Mesenchymal stem cell (in vitro differentiated cells and primary cell): ENCODE measurements around the gene RASSF1.
A peak's percentile ranks its signal among the peaks of the same experiment; 100 is the strongest.

Experiments
- DNase-seq: peaks from one replicate; pipeline ENCODE4 v3.0.0-alpha.2; 2013
- H2AFZ ChIP-seq: one replicate; pipeline ENCODE4 v1.6.1; 2013; ENCODE audit warnings: low read depth, mild to moderate bottlenecking, control low read depth, inconsistent platforms, low read length, moderate library complexity
- H2AK5ac ChIP-seq: 2 replicates; pipeline ENCODE4 v1.6.1; 2013; ENCODE audit warnings: low read length, moderate library complexity, mild to moderate bottlenecking, inconsistent platforms; ENCODE audit not compliant: severe bottlenecking
- H2BK120ac ChIP-seq: one replicate; pipeline ENCODE4 v1.6.1; 2013; ENCODE audit warnings: low read depth, mild to moderate bottlenecking, inconsistent platforms, low read length, moderate library complexity
- H2BK12ac ChIP-seq, 2 experiments: one replicate each; pipeline ENCODE4 v1.6.1; 2013; ENCODE audit warnings: inconsistent platforms in 2 of 2, low read length in 2 of 2, mild to moderate bottlenecking in 2 of 2, moderate library complexity in 2 of 2, control low read depth in 1 of 2
- H2BK15ac ChIP-seq: one replicate; pipeline ENCODE4 v1.6.1; 2013; ENCODE audit warnings: mild to moderate bottlenecking, low read depth, inconsistent platforms; ENCODE audit not compliant: poor library complexity, severe bottlenecking
- H2BK5ac ChIP-seq: 2 replicates; pipeline ENCODE4 v1.6.1; 2013; ENCODE audit warnings: low read depth, mild to moderate bottlenecking, low read length, control low read depth, inconsistent platforms; ENCODE audit not compliant: poor library complexity, severe bottlenecking
- H3K14ac ChIP-seq, 2 experiments: one replicate each; pipeline ENCODE4 v1.6.1; 2013; ENCODE audit warnings: inconsistent platforms in 2 of 2, low read length in 2 of 2, control low read depth in 1 of 2, mild to moderate bottlenecking in 1 of 2, moderate library complexity in 1 of 2
- H3K18ac ChIP-seq, 2 experiments: one replicate each; pipeline ENCODE4 v1.6.1; 2013; ENCODE audit warnings: inconsistent platforms in 2 of 2, low read length in 2 of 2, control low read depth in 1 of 2, low read depth in 1 of 2, mild to moderate bottlenecking in 1 of 2
- H3K23ac ChIP-seq, 2 experiments: one replicate each; pipeline ENCODE4 v1.6.1; 2013; ENCODE audit warnings: inconsistent platforms in 2 of 2, low read length in 2 of 2, mild to moderate bottlenecking in 2 of 2, moderate library complexity in 2 of 2, control low read depth in 1 of 2
- H3K27ac ChIP-seq: 2 replicates; pipeline ENCODE4 v1.5.1; 2013; ENCODE audit warnings: mild to moderate bottlenecking, moderate library complexity, low read length, control low read depth, inconsistent platforms; ENCODE audit not compliant: poor library complexity, severe bottlenecking
- H3K27me3 ChIP-seq, 2 experiments: 2 replicates each; pipeline versions ENCODE4 v1.6.1 to v1.7.0; 2013; ENCODE audit warnings: low read length in 2 of 2, mild to moderate bottlenecking in 2 of 2, moderate library complexity in 2 of 2, control low read depth in 1 of 2, inconsistent platforms in 1 of 2; ENCODE audit not compliant: control insufficient read depth in 1 of 2, insufficient read depth in 1 of 2
- H3K36me3 ChIP-seq, 2 experiments: 2 replicates each; pipeline versions ENCODE4 v1.6.1 to v1.7.0; 2013; ENCODE audit warnings: low read length in 2 of 2, control low read depth in 1 of 2, inconsistent platforms in 1 of 2, low read depth in 1 of 2, mild to moderate bottlenecking in 1 of 2; ENCODE audit not compliant: insufficient read depth in 2 of 2, control insufficient read depth in 1 of 2
- H3K4ac ChIP-seq, 2 experiments: one replicate each; pipeline ENCODE4 v1.6.1; 2013; ENCODE audit warnings: inconsistent platforms in 2 of 2, low read length in 2 of 2, mild to moderate bottlenecking in 2 of 2, moderate library complexity in 2 of 2, control low read depth in 1 of 2, low read depth in 1 of 2
- H3K4me1 ChIP-seq: 2 replicates; pipeline ENCODE4 v1.6.1; 2013; ENCODE audit warnings: low read depth, low read length, control low read depth; ENCODE audit not compliant: control insufficient read depth, insufficient read depth
- H3K4me2 ChIP-seq: 2 replicates; pipeline ENCODE4 v1.6.1; 2013; ENCODE audit warnings: low read length, mild to moderate bottlenecking, inconsistent platforms; ENCODE audit not compliant: poor library complexity, severe bottlenecking
- H3K4me3 ChIP-seq, 2 experiments: 2 replicates each; pipeline versions ENCODE4 v1.5.1 to v1.7.0; 2013; ENCODE audit warnings: low read length in 2 of 2, mild to moderate bottlenecking in 2 of 2, control low read depth in 1 of 2, low read depth in 1 of 2; ENCODE audit not compliant: insufficient read depth in 1 of 2
- H3K79me1 ChIP-seq: replicated peaks from 2 replicates; pipeline ENCODE4 v1.6.1; 2013; ENCODE audit warnings: mild to moderate bottlenecking, control low read depth, low read length, inconsistent platforms; ENCODE audit not compliant: poor library complexity, severe bottlenecking
- H3K9ac ChIP-seq: 2 replicates; pipeline ENCODE4 v1.7.0; 2013; ENCODE audit warnings: mild to moderate bottlenecking, low read length, moderate library complexity
- H3K9me3 ChIP-seq: 2 replicates; pipeline ENCODE4 v1.7.0; 2013; ENCODE audit warnings: mild to moderate bottlenecking, low read length; ENCODE audit not compliant: control insufficient read depth
- H4K8ac ChIP-seq: one replicate; pipeline ENCODE4 v1.6.1; 2013; ENCODE audit warnings: inconsistent platforms, mild to moderate bottlenecking, low read length, moderate library complexity
- H4K91ac ChIP-seq: one replicate; pipeline ENCODE4 v1.6.1; 2013; ENCODE audit warnings: mild to moderate bottlenecking, low read length, inconsistent platforms
- WGBS: methylation state at CpG from one replicate; pipeline ENCODE4 v1.1.7; 2013; ENCODE audit warnings: mixed read lengths; 5-methylcytosine and 5-hydroxymethylcytosine counted together

RASSF1 gene

DNA sequence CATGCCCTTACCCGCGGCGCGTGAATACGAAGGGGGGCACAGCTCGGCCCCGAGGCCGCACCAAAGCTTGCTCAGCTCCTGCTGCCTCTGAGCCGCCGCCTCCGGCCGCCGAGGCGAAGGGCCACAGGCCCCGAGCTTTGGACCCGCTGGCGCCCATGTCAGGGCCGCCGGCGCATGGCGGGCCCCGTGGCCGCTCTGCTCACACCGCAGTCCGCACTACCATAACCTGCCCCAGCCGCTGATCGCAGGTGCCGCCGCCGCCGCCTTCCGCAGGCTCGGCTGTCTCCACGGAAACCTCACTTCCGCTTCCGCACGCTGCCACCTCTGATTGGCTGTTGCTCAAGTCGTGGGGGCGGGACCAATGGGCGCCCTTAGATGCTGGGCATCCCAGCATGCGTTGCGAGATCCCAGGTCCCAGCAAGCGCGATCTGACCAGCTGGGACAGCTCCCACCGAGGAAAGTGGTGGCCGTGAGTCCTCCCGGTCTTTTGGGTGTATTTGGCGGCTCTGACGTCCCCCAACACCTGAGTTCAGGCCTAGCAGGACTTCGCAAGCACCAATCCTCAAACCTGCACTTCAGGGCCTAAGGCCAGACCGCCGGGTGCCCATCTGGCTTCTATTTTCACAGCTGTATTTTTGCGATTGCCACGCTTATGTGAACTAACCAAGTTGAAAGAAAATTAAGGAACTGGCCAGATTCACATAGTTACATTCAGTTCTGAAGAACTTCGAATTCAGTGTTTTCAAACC, 12.5 kb downstream of the RASSF1 start, which contains the start of gene TUSC2:
TUSC2 (minus strand) TSS at position 281 of the 749 bp plus-strand sequence; CDS start at position 157, 124 bp downstream.
- peak within 1 kb of the TSS; percentile 96 for H3K9ac ChIP-seq
- H3K14ac ChIP-seq, result peak within 1 kb of the TSS in 1 of 2 experiments; percentile 71
- H2BK12ac ChIP-seq, result no peak within 1 kb of the TSS
- 6% methylated on average over 55 of the region's 55 CpGs for WGBS
- H2AK5ac ChIP-seq, result no peak within 1 kb of the TSS
- no peak within 1 kb of the TSS for H3K18ac ChIP-seq
- no peak within 1 kb of the TSS for H4K91ac ChIP-seq
- H3K36me3 ChIP-seq, result peaks cover 50 to 63% of the 10 kb centered on the region in 2 experiments
- H3K4me1 ChIP-seq, result peaks cover 13% of the 10 kb centered on the region
- no peaks in the 10 kb centered on the region for H3K9me3 ChIP-seq
- peak within 1 kb of the TSS; percentile 82 for H3K4me2 ChIP-seq
- peak within 1 kb of the TSS; percentile 64 for H4K8ac ChIP-seq
- H3K23ac ChIP-seq, result no peak within 1 kb of the TSS
- H2BK5ac ChIP-seq, result no peak within 1 kb of the TSS
- H3K27ac ChIP-seq, result peak within 1 kb of the TSS; percentile 80
- peak within 1 kb of the TSS; percentile 55 for H2AFZ ChIP-seq
- peak within 1 kb of the TSS; percentile 84 to 94 for H3K4me3 ChIP-seq
- H3K27me3 ChIP-seq, result no peaks in the 10 kb centered on the region
- peak; percentile 97 for DNase-seq
- H3K4ac ChIP-seq, result peak within 1 kb of the TSS; percentile 38 to 70
- peaks cover 32% of the 10 kb centered on the region for H3K79me1 ChIP-seq
- no peak within 1 kb of the TSS for H2BK120ac ChIP-seq
- no peak within 1 kb of the TSS for H2BK15ac ChIP-seq

GRCh38 chr3:50327129-50327528, 13.5 kb downstream of the RASSF1 start:
- H2BK120ac ChIP-seq, result no peak overlapping the region
- H2BK12ac ChIP-seq, result no peak overlapping the region
- no peak overlapping the region for H3K27ac ChIP-seq
- peaks cover 47 to 59% of the 10 kb centered on the region in 2 experiments for H3K36me3 ChIP-seq
- peak overlapping the region in 1 of 2 experiments; percentile 47 for H3K4ac ChIP-seq
- H3K9me3 ChIP-seq, result no peaks in the 10 kb centered on the region
- peak overlapping the region; percentile 82 for H3K4me2 ChIP-seq
- peak overlapping the region; percentile 30 to 94 for H3K4me3 ChIP-seq
- H4K91ac ChIP-seq, result no peak overlapping the region
- no peak overlapping the region for H4K8ac ChIP-seq
- no peak overlapping the region for H3K23ac ChIP-seq
- no peak overlapping the region for H3K14ac ChIP-seq
- no peaks in the 10 kb centered on the region for H3K27me3 ChIP-seq
- H2AFZ ChIP-seq, result no peak overlapping the region
- no peak overlapping the region for H2BK5ac ChIP-seq
- peaks cover 21% of the 10 kb centered on the region for H3K4me1 ChIP-seq
- H2BK15ac ChIP-seq, result no peak overlapping the region
- 81% methylated on average over 4 of the region's 4 CpGs for WGBS
- H3K9ac ChIP-seq, result peak overlapping the region; percentile 96
- H2AK5ac ChIP-seq, result no peak overlapping the region
- DNase-seq, result no peak
- H3K18ac ChIP-seq, result no peak overlapping the region
- peaks cover 32% of the 10 kb centered on the region for H3K79me1 ChIP-seq

DNA sequence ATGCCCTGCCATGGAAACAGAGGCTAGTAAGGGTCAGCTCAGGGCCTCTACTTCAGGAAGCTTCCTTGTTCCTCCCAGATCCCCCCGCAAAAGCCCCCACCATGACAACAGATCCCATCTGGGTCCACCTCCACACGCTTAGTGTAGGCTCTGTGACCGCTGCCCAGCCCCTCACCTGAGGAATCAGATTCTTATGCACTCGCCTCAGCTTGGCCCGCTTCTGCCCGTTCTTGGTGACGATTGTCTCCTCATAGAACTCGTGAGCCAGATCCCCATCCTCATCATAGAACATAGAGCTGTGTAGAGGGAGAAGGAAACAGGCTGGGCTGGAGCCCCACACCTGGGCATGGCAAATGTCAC, 14.5 kb downstream of the RASSF1 start:
- H2BK5ac ChIP-seq, result no peak overlapping the region
- no peak overlapping the region for H2AFZ ChIP-seq
- no peak overlapping the region for H3K4ac ChIP-seq
- no peak overlapping the region for H3K23ac ChIP-seq
- peaks cover 26% of the 10 kb centered on the region for H3K79me1 ChIP-seq
- no peak overlapping the region for H3K14ac ChIP-seq
- no peak overlapping the region for H3K27ac ChIP-seq
- H3K18ac ChIP-seq, result no peak overlapping the region
- no peak overlapping the region for H4K91ac ChIP-seq
- DNase-seq, result no peak
- H3K36me3 ChIP-seq, result peaks cover 38 to 49% of the 10 kb centered on the region in 2 experiments
- WGBS, result 100% methylated on average over 7 of the region's 8 CpGs
- no peaks in the 10 kb centered on the region for H3K9me3 ChIP-seq
- peak overlapping the region; percentile 18 for H3K9ac ChIP-seq
- H3K4me2 ChIP-seq, result no peak overlapping the region
- no peak overlapping the region for H2BK12ac ChIP-seq
- H3K4me3 ChIP-seq, result no peak overlapping the region
- H2AK5ac ChIP-seq, result no peak overlapping the region
- H3K27me3 ChIP-seq, result no peaks in the 10 kb centered on the region
- peaks cover 25% of the 10 kb centered on the region for H3K4me1 ChIP-seq
- H2BK15ac ChIP-seq, result no peak overlapping the region
- no peak overlapping the region for H4K8ac ChIP-seq
- no peak overlapping the region for H2BK120ac ChIP-seq

GRCh38 chr3:50325497-50326181, 15.0 kb downstream of the RASSF1 start:
- H2BK120ac ChIP-seq, result no peak overlapping the region
- no peak overlapping the region for H4K8ac ChIP-seq
- DNase-seq, result no peak
- H3K18ac ChIP-seq, result no peak overlapping the region
- H2AK5ac ChIP-seq, result no peak overlapping the region
- H2BK12ac ChIP-seq, result no peak overlapping the region
- H3K23ac ChIP-seq, result no peak overlapping the region
- no peaks in the 10 kb centered on the region for H3K9me3 ChIP-seq
- no peak overlapping the region for H3K4me2 ChIP-seq
- no peak overlapping the region for H2BK5ac ChIP-seq
- peak overlapping the region; percentile 18 for H3K9ac ChIP-seq
- peaks cover 22% of the 10 kb centered on the region for H3K79me1 ChIP-seq
- H3K4ac ChIP-seq, result no peak overlapping the region
- no peak overlapping the region for H4K91ac ChIP-seq
- no peak overlapping the region for H3K4me3 ChIP-seq
- H2AFZ ChIP-seq, result no peak overlapping the region
- 94% methylated on average over 10 of the region's 11 CpGs for WGBS
- peaks cover 25% of the 10 kb centered on the region for H3K4me1 ChIP-seq
- H3K36me3 ChIP-seq, result peaks cover 32 to 44% of the 10 kb centered on the region in 2 experiments
- H2BK15ac ChIP-seq, result no peak overlapping the region
- H3K27me3 ChIP-seq, result no peaks in the 10 kb centered on the region
- H3K27ac ChIP-seq, result no peak overlapping the region
- no peak overlapping the region for H3K14ac ChIP-seq
